SIG-M5 treated with dmso at 0.1 percent for 504 hours (cell line): ENCODE results near the gene CEP170.
"Not testable (repeated sequence)": the region's sequence is repeated elsewhere in the genome, so short reads cannot be mapped to it uniquely, and the experiment has no call there.

Experiments used
- DNase-seq: peaks from one replicate; lab custom pipeline; 2025; ENCODE audit not compliant: unreplicated experiment; lab: John Stamatoyannopoulos, UW

Gene CEP170

GRCh38 chr1:243183661-243184060 lies 71.4 kb downstream of the CEP170 start:
- DNase-seq, result not testable (repeated sequence)

GRCh38 chr1:243183176-243183575 lies 71.9 kb downstream of the CEP170 start:
- not testable (repeated sequence) for DNase-seq

- no peak for DNase-seq
Measured at GRCh38 chr1:243179720-243180119, 75.4 kb downstream of the CEP170 start.

GRCh38 chr1:243177792-243178191 lies 77.3 kb downstream of the CEP170 start:
- not testable (repeated sequence) for DNase-seq

- not testable (repeated sequence) for DNase-seq
Measured at GRCh38 chr1:243173758-243174369, 81.2 kb downstream of the CEP170 start.

GRCh38 chr1:243164911-243165310 lies 90.2 kb downstream of the CEP170 start:
- not testable (repeated sequence) for DNase-seq

GRCh38 chr1:243150906-243151305 lies 104.2 kb downstream of the CEP170 start:
- not testable (repeated sequence) for DNase-seq

GRCh38 chr1:243149120-243149519 lies 106.0 kb downstream of the CEP170 start:
- not testable (repeated sequence) for DNase-seq

- DNase-seq, result not testable (repeated sequence)
Measured at GRCh38 chr1:243147351-243147750, 107.7 kb downstream of the CEP170 start.

- DNase-seq, result not testable (repeated sequence)
Measured at GRCh38 chr1:243140498-243140897, 114.6 kb downstream of the CEP170 start.

- DNase-seq, result not testable (repeated sequence)
Measured at GRCh38 chr1:243122876-243123409, 132.1 kb downstream of the CEP170 start.

- DNase-seq, result not testable (repeated sequence)
Measured at GRCh38 chr1:243121939-243122338, 133.1 kb downstream of the CEP170 start.

- not testable (repeated sequence) for DNase-seq
Measured at GRCh38 chr1:243118601-243119322, 136.3 kb downstream of the CEP170 start.

GRCh38 chr1:243116187-243116586 lies 138.9 kb downstream of the CEP170 start:
- not testable (repeated sequence) for DNase-seq

GRCh38 chr1:243114769-243115168 lies 140.3 kb downstream of the CEP170 start:
- not testable (repeated sequence) for DNase-seq

GRCh38 chr1:243114059-243114713 lies 140.9 kb downstream of the CEP170 start:
- DNase-seq, result not testable (repeated sequence)

- not testable (repeated sequence) for DNase-seq
Measured at GRCh38 chr1:243107171-243107570, 147.9 kb downstream of the CEP170 start.

GRCh38 chr1:243105652-243106332 lies 149.3 kb downstream of the CEP170 start:
- not testable (repeated sequence) for DNase-seq

- DNase-seq, result not testable (repeated sequence)
Measured at GRCh38 chr1:243105104-243105503, 150.0 kb downstream of the CEP170 start.

GRCh38 chr1:243104452-243104851 lies 150.6 kb downstream of the CEP170 start:
- DNase-seq, result not testable (repeated sequence)

GRCh38 chr1:243101551-243102050 lies 153.5 kb downstream of the CEP170 start:
- DNase-seq, result peak; percentile 59
